Stimulated activated CD8-positive, alpha-beta memory T cell treated with anti-CD3 and anti-CD28 coated beads, Interleukin-7, amount 100 ng/mL, for 48 hours (primary cell): ENCODE results near the gene RPS6KL1.

Source experiments
- DNase-seq, 2 donors: peaks; one replicate each; pipeline ENCODE4 v3.0.0-alpha.2; 2020; ENCODE audit warnings: low read depth in 1 of 2; ENCODE audit errors: extremely low read depth in 1 of 2

Gene RPS6KL1

GRCh38 chr14:74913393-74913910 lies 9.6 kb downstream of the RPS6KL1 start:
- no peak for DNase-seq

- no peak for DNase-seq
These were observed 10.3 kb downstream of the RPS6KL1 start for GRCh38 chr14:74912801-74913200.

GRCh38 chr14:74912111-74912510 lies 10.9 kb downstream of the RPS6KL1 start:
- no peak for DNase-seq

GRCh38 chr14:74911704-74912103 lies 11.4 kb downstream of the RPS6KL1 start:
- no peak for DNase-seq

GRCh38 chr14:74911221-74911620 lies 11.8 kb downstream of the RPS6KL1 start:
- no peak for DNase-seq

- DNase-seq = no peak
These were observed 12.5 kb downstream of the RPS6KL1 start for GRCh38 chr14:74910556-74910955.

GRCh38 chr14:74909911-74910310 lies 13.1 kb downstream of the RPS6KL1 start:
- no peak for DNase-seq

- DNase-seq = no peak
These were observed 13.6 kb downstream of the RPS6KL1 start for GRCh38 chr14:74909501-74909900.

GRCh38 chr14:74908861-74909341 lies 14.2 kb downstream of the RPS6KL1 start:
- DNase-seq = no peak

- no peak for DNase-seq
These were observed 15.3 kb downstream of the RPS6KL1 start for GRCh38 chr14:74907744-74908143.

- no peak for DNase-seq
These were observed 16.0 kb downstream of the RPS6KL1 start for GRCh38 chr14:74906925-74907521.

GRCh38 chr14:74905595-74906142 lies 17.4 kb downstream of the RPS6KL1 start:
- DNase-seq = peak; percentile 47 to 51

- no peak for DNase-seq
These were observed 18.2 kb downstream of the RPS6KL1 start for GRCh38 chr14:74904635-74905503.

- DNase-seq = no peak
These were observed 19.9 kb downstream of the RPS6KL1 start for GRCh38 chr14:74902941-74903705.

- no peak for DNase-seq
These were observed 24.4 kb downstream of the RPS6KL1 start for GRCh38 chr14:74898694-74899093.

GRCh38 chr14:74898083-74898482 lies 25.0 kb downstream of the RPS6KL1 start:
- no peak for DNase-seq

GRCh38 chr14:74897642-74898041 lies 25.4 kb downstream of the RPS6KL1 start:
- DNase-seq = no peak

GRCh38 chr14:74896400-74896799 lies 26.7 kb downstream of the RPS6KL1 start:
- DNase-seq = no peak

- no peak for DNase-seq
These were observed 29.4 kb downstream of the RPS6KL1 start for GRCh38 chr14:74893614-74894091.

- no peak for DNase-seq
These were observed 30.3 kb downstream of the RPS6KL1 start for GRCh38 chr14:74892745-74893144.

GRCh38 chr14:74891870-74892269 lies 31.2 kb downstream of the RPS6KL1 start:
- DNase-seq = no peak
